Mesothelial cell of epicardium (in vitro differentiated cells): ENCODE data around the gene GJA9. TPM values are rescaled to one million over a fixed set of nuclear protein-coding genes. Genes with fewer than 3 reads are reported as not detected.

Experiments
- DNase-seq, 2 experiments: peaks; one replicate each; pipeline ENCODE4 v3.0.0; 2021; ENCODE audit warnings: low spot score in 2 of 2; ENCODE audit not compliant: unreplicated experiment in 2 of 2
- H3K27ac Mint-ChIP-seq: 2 replicates; pipeline ENCODE4 v1.8.0; 2021; ENCODE audit warnings: mixed read lengths
- H3K27me3 Mint-ChIP-seq: 2 replicates; pipeline ENCODE4 v1.8.0; 2021; ENCODE audit warnings: low read depth, mixed read lengths
- H3K36me3 Mint-ChIP-seq: 2 replicates; pipeline ENCODE4 v1.8.0; 2021; ENCODE audit warnings: mixed read lengths
- H3K4me1 Mint-ChIP-seq: 2 replicates; pipeline ENCODE4 v1.8.0; 2021; ENCODE audit warnings: mixed read lengths
- H3K4me3 Mint-ChIP-seq: 2 replicates; pipeline ENCODE4 v1.8.0; 2021; ENCODE audit warnings: mild to moderate bottlenecking, moderate library complexity, mixed read lengths
- H3K9me3 Mint-ChIP-seq: 2 replicates; pipeline ENCODE4 v1.8.0; 2021; ENCODE audit warnings: mixed read lengths
- CTCF ChIP-seq: fragments of 200-600 bp; sonication (generic); IDR thresholded peaks from one replicate; pipeline ENCODE4 v1.5.0; 2021; ENCODE audit warnings: antibody characterized with exemption; ENCODE audit not compliant: unreplicated experiment
- total RNA-seq: library from RNA; stranded (reverse); gene quantifications from 3 replicates; pipeline ENCODE4 v1.2.1, GENCODE V29; 2021

GJA9 gene
- total RNA-seq, 1 donor from 2014 or later: not detected

GRCh38 chr1:38908821-38909220 lies 27.4 kb upstream of the GJA9 start:
- H3K36me3 Mint-ChIP-seq: peaks cover 3% of the 10 kb centered on the region
- H3K4me3 Mint-ChIP-seq: no peak overlapping the region
- no peaks in the 10 kb centered on the region for H3K27me3 Mint-ChIP-seq
- no peak for TF ChIP-seq CTCF
- no peak overlapping the region for H3K27ac Mint-ChIP-seq
- H3K9me3 Mint-ChIP-seq: peaks cover 8% of the 10 kb centered on the region
- DNase-seq: no peak
- no peaks in the 10 kb centered on the region for H3K4me1 Mint-ChIP-seq

- H3K27ac Mint-ChIP-seq: no peak overlapping the region
- H3K9me3 Mint-ChIP-seq: peaks cover 8% of the 10 kb centered on the region
- H3K4me1 Mint-ChIP-seq: no peaks in the 10 kb centered on the region
- no peak for DNase-seq
- no peaks in the 10 kb centered on the region for H3K27me3 Mint-ChIP-seq
- H3K4me3 Mint-ChIP-seq: no peak overlapping the region
- H3K36me3 Mint-ChIP-seq: peaks cover 3% of the 10 kb centered on the region
- TF ChIP-seq CTCF: no peak
Observed at GRCh38 chr1:38905985-38906384, 24.6 kb upstream of the GJA9 start.

DNA sequence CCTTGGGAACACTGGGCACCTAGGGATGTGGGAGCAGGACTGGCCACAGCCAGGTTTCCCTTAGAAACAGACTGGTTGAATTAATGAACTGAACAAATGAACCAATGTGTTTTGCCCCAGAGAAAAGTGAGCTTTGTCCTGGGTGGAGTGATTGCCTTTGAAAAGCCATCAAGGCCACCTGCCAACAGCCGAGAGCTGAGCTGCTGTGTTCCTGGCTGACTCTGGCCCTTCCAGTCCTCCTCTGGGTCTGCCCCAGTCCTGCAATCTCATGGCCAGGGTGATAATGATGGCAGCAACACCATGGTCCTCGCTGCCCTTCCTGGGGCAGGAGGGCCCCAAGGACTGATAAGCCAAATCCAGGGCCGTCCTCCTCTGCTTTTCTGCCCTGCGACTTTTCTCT lies 18.2 kb upstream of the GJA9 start:
- Mint-ChIP-seq H3K27ac (no peak overlapping the region), H3K27me3 (no peaks in the 10 kb centered on the region), H3K9me3 (no peaks in the 10 kb centered on the region), H3K4me3 (no peak overlapping the region), H3K36me3 (no peaks in the 10 kb centered on the region), H3K4me1 (no peaks in the 10 kb centered on the region)
- no peak for DNase-seq
- no peak for TF ChIP-seq CTCF

GRCh38 chr1:38898653-38899230 lies 17.4 kb upstream of the GJA9 start:
- no peaks in the 10 kb centered on the region for H3K9me3 Mint-ChIP-seq
- no peak overlapping the region for H3K27ac Mint-ChIP-seq
- H3K4me1 Mint-ChIP-seq: no peaks in the 10 kb centered on the region
- H3K4me3 Mint-ChIP-seq: no peak overlapping the region
- no peak for TF ChIP-seq CTCF
- no peaks in the 10 kb centered on the region for H3K27me3 Mint-ChIP-seq
- no peaks in the 10 kb centered on the region for H3K36me3 Mint-ChIP-seq
- no peak for DNase-seq

DNA sequence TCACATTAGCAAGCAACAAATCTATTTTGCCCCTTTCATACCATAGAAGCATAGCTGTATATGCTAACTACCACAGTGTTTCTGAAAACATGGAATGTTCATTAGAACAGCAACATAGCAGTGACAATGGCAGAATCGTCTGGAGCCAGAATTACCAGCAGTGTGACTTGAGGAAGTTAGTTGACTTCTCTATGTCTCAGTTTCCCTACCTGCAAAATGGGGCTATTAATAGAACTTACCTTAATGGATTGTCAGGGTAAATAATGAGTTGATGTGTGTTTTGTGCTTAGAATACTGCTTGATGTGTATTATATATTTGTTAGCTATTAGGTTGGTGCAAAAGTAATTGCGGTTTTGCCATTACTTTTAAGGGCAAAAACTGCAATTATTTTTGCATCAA lies 14.8 kb upstream of the GJA9 start:
- DNase-seq: no peak
- H3K27me3 Mint-ChIP-seq: no peaks in the 10 kb centered on the region
- H3K36me3 Mint-ChIP-seq: no peaks in the 10 kb centered on the region
- no peak overlapping the region for H3K4me3 Mint-ChIP-seq
- H3K4me1 Mint-ChIP-seq: peaks cover 2% of the 10 kb centered on the region
- TF ChIP-seq CTCF: no peak
- H3K9me3 Mint-ChIP-seq: no peaks in the 10 kb centered on the region
- no peak overlapping the region for H3K27ac Mint-ChIP-seq

DNA sequence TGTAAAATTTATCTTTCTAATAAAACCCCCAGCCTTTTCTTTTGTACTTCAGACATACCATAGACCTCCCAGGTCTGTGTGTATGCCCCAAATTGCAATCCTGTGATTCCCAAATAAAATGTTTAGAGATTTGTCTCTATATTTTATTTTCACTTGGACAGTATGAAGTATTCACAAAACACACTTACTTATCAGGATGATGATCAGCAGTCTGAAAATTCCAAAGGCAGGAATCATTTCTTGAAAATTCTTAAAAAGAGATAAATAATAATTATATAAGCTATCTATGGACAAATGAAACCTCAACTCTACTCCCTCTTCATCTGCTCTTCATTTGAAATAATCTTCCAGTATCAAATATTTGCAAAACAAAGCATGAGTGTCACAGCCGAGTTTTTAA lies 11.6 kb upstream of the GJA9 start:
- Mint-ChIP-seq H3K27ac (no peak overlapping the region), H3K4me1 (peaks cover 2% of the 10 kb centered on the region), H3K36me3 (no peaks in the 10 kb centered on the region), H3K9me3 (no peaks in the 10 kb centered on the region), H3K27me3 (no peaks in the 10 kb centered on the region), H3K4me3 (no peak overlapping the region)
- no peak for DNase-seq
- no peak for TF ChIP-seq CTCF
